ENCODE measurements around the gene PIK3R3. TPM values are rescaled to one million over a fixed set of nuclear protein-coding genes. Genes with fewer than 3 reads are reported as not detected.

The PIK3R3 gene
- total and polyA plus RNA-seq, 2 donors (not counting 3 experiments of a cell fraction or from before 2014, with no cell fraction given), result 7.5 to 14.3 TPM

- intact Hi-C loops (cut with micrococcal nuclease), result no loop called here
- H2AFZ ChIP-seq (ENCODE audit: low read depth, low read length), result no peak overlapping the region
- H3K36me3 ChIP-seq (ENCODE audit: control insufficient read depth in 2 of 2, extremely low read depth in 1 of 2, insufficient read depth in 2 of 2, low read length in 2 of 2), result no peaks in the 10 kb centered on the region
- no peak overlapping the region for H3K4me2 ChIP-seq (ENCODE audit: insufficient read depth, low read length)
- POLR2A ChIA-PET, result interaction anchor here (0.9 kb wide), 1 partner anchor 40 kb away, joined by 3 read pairs; the partner anchor contains the start of gene PIK3R3
- no peaks in the 10 kb centered on the region for H4K20me1 ChIP-seq (replicated peaks; ENCODE audit: control insufficient read depth, extremely low read depth, insufficient read depth, low read length)
- CTCF ChIA-PET, result interaction anchor here (1.0 to 2.8 kb wide), 4 partner anchors 9 to 133 kb away, joined by 3 to 15 read pairs (median 4); no protein-coding TSS in a partner anchor
- dilution Hi-C loops (cut with MboI; ENCODE audit: extremely low pct_ligation_motif_present, low sequenced_read_pairs), result no loop called here
- H3K4me1 ChIP-seq (ENCODE audit: control insufficient read depth, extremely low read depth, insufficient read depth, low read length), result peaks cover 7% of the 10 kb centered on the region
- H3K79me2 ChIP-seq (ENCODE audit: control insufficient read depth, insufficient read depth, low read length), result no peaks in the 10 kb centered on the region
- no peak for FAIRE-seq
- H3K9ac ChIP-seq (replicated peaks; ENCODE audit: extremely low read depth, insufficient read depth, low read length), result no peak overlapping the region
- H3K4me3 ChIP-seq (replicated peaks in 1 of 3; ENCODE audit: insufficient read depth in 1 of 3, low read depth in 1 of 3, low read length in 3 of 3), result no peak overlapping the region
- no TSS peak for BruUV-seq (replicated peaks)
- no peaks in the 10 kb centered on the region for H3K9me1 ChIP-seq (replicated peaks; ENCODE audit: control insufficient read depth, extremely low read depth, insufficient read depth, low read length)
- no peak for DNase-seq (ENCODE audit: low read depth, low spot score)
- H3K9me3 ChIP-seq (replicated peaks; ENCODE audit: control insufficient read depth, insufficient read depth, low read length), result no peaks in the 10 kb centered on the region
- peaks cover 0 to 7% of the 10 kb centered on the region in 2 experiments for H3K27me3 ChIP-seq (ENCODE audit: control insufficient read depth in 2 of 2, insufficient read depth in 2 of 2, low read length in 2 of 2)
- no peak for TF ChIP-seq POLR2A (IDR thresholded peaks at IDR 0.05; ENCODE audit: low read depth, low read length)
- no peak overlapping the region for H3K27ac ChIP-seq (ENCODE audit: insufficient read depth, low read depth, low read length)
These were observed 39.9 kb upstream of the PIK3R3 start for GRCh38 chr1:46172321-46172720.

DNA sequence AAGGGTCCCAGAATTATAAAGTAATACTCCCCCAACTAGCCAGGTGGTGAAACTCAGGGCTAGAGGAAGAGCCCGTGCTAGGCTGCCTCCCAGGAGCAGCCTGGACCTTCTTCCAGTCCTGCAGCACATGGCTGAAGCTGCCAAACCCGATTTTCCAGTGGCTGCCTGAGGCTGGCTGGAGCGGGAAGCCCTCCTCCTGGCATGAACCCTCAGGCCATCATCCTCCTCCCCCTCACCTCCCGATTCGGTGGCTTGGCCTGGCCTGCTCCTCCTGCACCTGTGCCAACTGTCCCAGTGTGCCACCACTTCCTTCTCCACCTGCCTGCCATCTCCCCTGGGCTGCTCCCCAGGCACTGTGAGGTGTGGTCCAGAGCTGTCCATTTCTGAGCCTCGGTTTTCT, 39.4 kb upstream of the PIK3R3 start:
- Histone ChIP-seq H3K4me1 (ENCODE audit: control insufficient read depth, extremely low read depth, insufficient read depth, low read length) (peaks cover 7% of the 10 kb centered on the region), H3K36me3 (ENCODE audit: control insufficient read depth in 2 of 2, extremely low read depth in 1 of 2, insufficient read depth in 2 of 2, low read length in 2 of 2) (no peaks in the 10 kb centered on the region), H3K27ac (ENCODE audit: insufficient read depth, low read depth, low read length) (no peak overlapping the region), H3K9me3 (replicated peaks; ENCODE audit: control insufficient read depth, insufficient read depth, low read length) (no peaks in the 10 kb centered on the region), H3K4me2 (ENCODE audit: insufficient read depth, low read length) (no peak overlapping the region), H3K4me3 (replicated peaks in 1 of 3; ENCODE audit: insufficient read depth in 1 of 3, low read depth in 1 of 3, low read length in 3 of 3) (no peak overlapping the region), H4K20me1 (replicated peaks; ENCODE audit: control insufficient read depth, extremely low read depth, insufficient read depth, low read length) (no peaks in the 10 kb centered on the region), H3K79me2 (ENCODE audit: control insufficient read depth, insufficient read depth, low read length) (no peaks in the 10 kb centered on the region), H3K27me3 (ENCODE audit: control insufficient read depth in 2 of 2, insufficient read depth in 2 of 2, low read length in 2 of 2) (peaks cover 0 to 7% of the 10 kb centered on the region in 2 experiments), H3K9me1 (replicated peaks; ENCODE audit: control insufficient read depth, extremely low read depth, insufficient read depth, low read length) (no peaks in the 10 kb centered on the region), H3K9ac (replicated peaks; ENCODE audit: extremely low read depth, insufficient read depth, low read length) (no peak overlapping the region), H2AFZ (ENCODE audit: low read depth, low read length) (no peak overlapping the region)
- ChIA-PET POLR2A (interaction anchor here (0.9 kb wide), 1 partner anchor 39 kb away, joined by 3 read pairs; the partner anchor contains the start of gene PIK3R3), CTCF (interaction anchor here (1.4 to 2.8 kb wide), 2 partner anchors 9 to 37 kb away, joined by 4 to 15 read pairs; no protein-coding TSS in a partner anchor)
- dilution Hi-C loops (cut with MboI; ENCODE audit: extremely low pct_ligation_motif_present, low sequenced_read_pairs) (no loop called here), intact Hi-C loops (cut with micrococcal nuclease) (no loop called here)
- TF ChIP-seq EZH2 (IDR thresholded peaks at IDR 0.05; ENCODE audit: borderline replicate concordance, low read depth, low read length, severe bottlenecking), result no peak
- TF ChIP-seq MYC (IDR thresholded peaks at IDR 0.05; ENCODE audit: low read depth, low read length), result no peak
- no peak for TF ChIP-seq JUN (IDR thresholded peaks at IDR 0.05; ENCODE audit: borderline replicate concordance, insufficient read depth, insufficient read length, low read depth)
- TF ChIP-seq GATA2 (IDR thresholded peaks at IDR 0.05; ENCODE audit: insufficient read depth, insufficient read length, low read depth, low read length), result no peak
- TF ChIP-seq, protein P1, sequence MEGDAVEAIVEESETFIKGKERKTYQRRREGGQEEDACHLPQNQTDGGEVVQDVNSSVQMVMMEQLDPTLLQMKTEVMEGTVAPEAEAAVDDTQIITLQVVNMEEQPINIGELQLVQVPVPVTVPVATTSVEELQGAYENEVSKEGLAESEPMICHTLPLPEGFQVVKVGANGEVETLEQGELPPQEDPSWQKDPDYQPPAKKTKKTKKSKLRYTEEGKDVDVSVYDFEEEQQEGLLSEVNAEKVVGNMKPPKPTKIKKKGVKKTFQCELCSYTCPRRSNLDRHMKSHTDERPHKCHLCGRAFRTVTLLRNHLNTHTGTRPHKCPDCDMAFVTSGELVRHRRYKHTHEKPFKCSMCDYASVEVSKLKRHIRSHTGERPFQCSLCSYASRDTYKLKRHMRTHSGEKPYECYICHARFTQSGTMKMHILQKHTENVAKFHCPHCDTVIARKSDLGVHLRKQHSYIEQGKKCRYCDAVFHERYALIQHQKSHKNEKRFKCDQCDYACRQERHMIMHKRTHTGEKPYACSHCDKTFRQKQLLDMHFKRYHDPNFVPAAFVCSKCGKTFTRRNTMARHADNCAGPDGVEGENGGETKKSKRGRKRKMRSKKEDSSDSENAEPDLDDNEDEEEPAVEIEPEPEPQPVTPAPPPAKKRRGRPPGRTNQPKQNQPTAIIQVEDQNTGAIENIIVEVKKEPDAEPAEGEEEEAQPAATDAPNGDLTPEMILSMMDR (IDR thresholded peaks at IDR 0.05; ENCODE audit: extremely low read depth in 1 of 2, insufficient read depth in 1 of 2, low read depth in 1 of 2, low read length in 2 of 2), result no peak
- no peak for TF ChIP-seq MAX (IDR thresholded peaks at IDR 0.05; ENCODE audit: insufficient read depth, insufficient read length)
- no peak for TF ChIP-seq POLR2AphosphoS5 (IDR thresholded peaks at IDR 0.05; ENCODE audit: insufficient read depth, low read depth, low read length)
- TF ChIP-seq POLR2A (IDR thresholded peaks at IDR 0.05; ENCODE audit: low read depth, low read length), result no peak
- no peak for TF ChIP-seq FOS (IDR thresholded peaks at IDR 0.05; ENCODE audit: borderline replicate concordance, insufficient read depth, low read length)
- BruUV-seq (replicated peaks), result no TSS peak
- DNase-seq (ENCODE audit: low read depth, low spot score) (no peak), FAIRE-seq (no peak)
